K562 (cell line): ENCODE results near the gene BORA. TPM values are rescaled to one million over a fixed set of nuclear protein-coding genes. Genes with fewer than 3 reads are reported as not detected.

Experiments
- ATAC-seq: fragments of 200-7000 bp; cut with Tn5 transposase; 3 replicates; pipeline ENCODE4 v1.9.1; 2020; ENCODE audit warnings: moderate library complexity
- BruUV-seq: library from RNA; stranded (reverse); fragments of 400-500 nt; replicated peaks from 2 replicates; lab custom pipeline; 2021; lab: Mats Ljungman, UMichigan
- CTCF ChIA-PET: fragments of 300-600 bp; formaldehyde crosslinking; extraction: SDS; loops from one replicate; lab custom pipeline; 2021; ENCODE audit warnings: low intra/inter-chr PET ratio; lab: Yijun Ruan, JAX
- POLR2A ChIA-PET: fragments of 300-600, 350-650 bp; sonication (Branson Sonifier 250); formaldehyde crosslinking; extraction: SDS; loops from one replicate; lab custom pipeline; 2021; ENCODE audit warnings: antibody characterized with exemption, inconsistent platforms; lab: Yijun Ruan, JAX
- DNase-seq, 4 experiments: peaks; one replicate each; pipeline versions ENCODE4 v3.0.0 to v3.0.0-alpha.2; 2011 to 2018; ENCODE audit warnings: low spot score in 3 of 4, mixed read lengths in 3 of 4; ENCODE audit errors: extremely low read depth in 1 of 4
- FAIRE-seq: peaks from 2 replicates; lab custom pipeline; 2011; peaks lifted over from hg19 to GRCh38; lab: Jason Lieb, UNC
- H2AFZ ChIP-seq: 2 replicates; pipeline ENCODE4 v1.6.0; 2011; ENCODE audit warnings: low read depth, low read length, control low read depth, inconsistent platforms
- H3K27ac ChIP-seq: fragments of 200-600 bp; 3 replicates; pipeline ENCODE4 v1.8.0; 2011; ENCODE audit warnings: low read depth, mild to moderate bottlenecking, control low read depth, inconsistent platforms, low read length, moderate library complexity, mixed read lengths; ENCODE audit errors: extremely low read depth
- H3K27me3 ChIP-seq, 2 experiments: fragments of 300-600 bp in 1 of 2; 2 replicates in 1 of 2; 3 replicates in 1 of 2; pipeline versions ENCODE4 v1.6.0 to v1.8.0; 2011; ENCODE audit warnings: inconsistent platforms in 2 of 2, low read length in 2 of 2, mild to moderate bottlenecking in 1 of 2, mixed read lengths in 1 of 2, moderate library complexity in 1 of 2; ENCODE audit not compliant: control insufficient read depth in 2 of 2, insufficient read depth in 2 of 2
- H3K36me3 ChIP-seq: fragments of 300-600 bp; 3 replicates; pipeline ENCODE4 v1.8.0; 2011; ENCODE audit warnings: mild to moderate bottlenecking, low read length, inconsistent platforms; ENCODE audit not compliant: control insufficient read depth, insufficient read depth
- H3K4me1 ChIP-seq, 2 experiments: fragments of 200-600 bp in 1 of 2; replicated peaks in 1 of 2; 2 replicates in 1 of 2; 3 replicates in 1 of 2; pipeline versions ENCODE4 v1.5.1 to v1.8.0; 2011; ENCODE audit warnings: inconsistent platforms in 2 of 2, low read length in 2 of 2, mild to moderate bottlenecking in 1 of 2, mixed read lengths in 1 of 2, moderate library complexity in 1 of 2; ENCODE audit not compliant: control insufficient read depth in 2 of 2, insufficient read depth in 2 of 2
- H3K4me2 ChIP-seq: 2 replicates; pipeline ENCODE4 v1.6.1; 2011; ENCODE audit warnings: low read length, control low read depth, inconsistent platforms, mixed read lengths; ENCODE audit not compliant: insufficient read depth
- H3K4me3 ChIP-seq: fragments of 200-600 bp; sonication (generic), shearing (Covaris generic); 2 replicates; pipeline ENCODE4 v1.5.1; 2016; ENCODE audit warnings: control low read depth, inconsistent platforms
- H3K79me2 ChIP-seq: fragments of 200-600 bp; 3 replicates; pipeline ENCODE4 v1.8.0; 2011; ENCODE audit warnings: low read length, inconsistent platforms; ENCODE audit not compliant: control insufficient read depth, insufficient read depth
- H3K9ac ChIP-seq, 2 experiments: 2 replicates each; pipeline versions ENCODE4 v1.6.0 to v1.6.1; 2011; ENCODE audit warnings: low read depth in 2 of 2, low read length in 2 of 2, control low read depth in 1 of 2, inconsistent platforms in 1 of 2, mild to moderate bottlenecking in 1 of 2, mixed read lengths in 1 of 2; ENCODE audit not compliant: insufficient read depth in 1 of 2
- H3K9me1 ChIP-seq: one replicate; pipeline ENCODE4 v1.6.0; 2011; ENCODE audit warnings: inconsistent platforms, mild to moderate bottlenecking, low read length, moderate library complexity; ENCODE audit not compliant: control insufficient read depth, insufficient read depth
- H3K9me3 ChIP-seq: replicated peaks from 2 replicates; pipeline ENCODE4 v1.5.1; 2011; ENCODE audit warnings: low read depth, low read length, inconsistent platforms; ENCODE audit not compliant: control insufficient read depth, insufficient read depth
- H4K20me1 ChIP-seq: replicated peaks from 2 replicates; pipeline ENCODE4 v1.6.1; 2011; ENCODE audit warnings: low read length, inconsistent platforms, mixed read lengths; ENCODE audit not compliant: control insufficient read depth, insufficient read depth
- EHMT2 ChIP-seq: fragments of 450-650 bp; IDR thresholded peaks from 2 replicates; pipeline ENCODE4 v1.6.1; 2018; ENCODE audit warnings: antibody characterized with exemption
- TBP ChIP-seq: optimal IDR thresholded peaks from 2 replicates; pipeline ENCODE3; 2011; ENCODE audit warnings: low read depth, low read length, improper control_type of control experiment
- TEAD1 ChIP-seq, 2 experiments: fragments of 450-650 bp in 1 of 2; sonication (generic) in 1 of 2; formaldehyde crosslinking; IDR thresholded peaks; 2 replicates each; pipeline versions ENCODE4 v1.4.0 to v1.8.0; 2020 to 2022; ENCODE audit warnings: mild to moderate bottlenecking in 2 of 2, missing genetic modification reagents in 1 of 2
- ZNF41 ChIP-seq: fragments of 250-450 bp; sonication (Bioruptor Pico); conservative IDR thresholded peaks from 2 replicates; pipeline ENCODE4 v1.4.0; 2020; ENCODE audit warnings: mild to moderate bottlenecking
- WGBS: fragments of 100-300 bp; shearing (Covaris generic); methylation state at CpG from one replicate; pipeline ENCODE4 v1.1.6; 2016; ENCODE audit warnings: low coverage, mixed read lengths; ENCODE audit not compliant: insufficient coverage; ENCODE audit errors: missing lambda C conversion rate; 5-methylcytosine and 5-hydroxymethylcytosine counted together
- in situ Hi-C: fragments of 300-500 bp; cut with MboI; formaldehyde crosslinking; loops from 4 replicates; pipeline ENCODE4 v1.15.0; 2018; ENCODE audit warnings: inconsistent platforms, mixed read lengths
- intact Hi-C: fragments of 100-400 bp; cut with micrococcal nuclease; formaldehyde crosslinking; loops from 2 replicates; pipeline ENCODE4 v1.14.2; 2022
- polyA plus RNA-seq, 8 experiments: library from polyadenylated mRNA; depleted of rRNA in 4 of 8; stranded (reverse) in 5 of 8; unstranded in 3 of 8; fragments of >200 nt; fragmentation: Nextera tagmentation in 2 of 8; fragmentation: Illumina TruSeq in 1 of 8; extraction: Ambion mirVana in 2 of 8; extraction: Trizol in 1 of 8; gene quantifications; 2 replicates each; pipeline versions ENCODE4 v1.2.1 to v1.2.3, GENCODE V29; 2011 to 2014; ENCODE audit warnings: inconsistent platforms in 1 of 8, missing spikeins in 1 of 8
- total RNA-seq, 7 experiments: library from RNA; depleted of rRNA in 6 of 7; stranded (reverse); fragments of >200 nt in 6 of 7; fragmentation: Illumina TruSeq in 2 of 7; extraction: Trizol in 2 of 7; gene quantifications; 2 replicates each; pipeline versions ENCODE4 v1.2.1 to v1.2.3, GENCODE V29; 2011 to 2021; ENCODE audit warnings: low replicate concordance in 1 of 7

Gene BORA
- total and polyA plus RNA-seq, 9 of the 15 experiments (the other 6 are each of a cell fraction or from before 2014, with no cell fraction given): 12.4 to 21.5 (median 18.2) TPM

- no peak for TF ChIP-seq TEAD1 (CRISPR knock-in tag; IDR thresholded peaks at IDR 0.05)
- no peak for TF ChIP-seq ZNF41
- no peak for TF ChIP-seq EHMT2
- Histone ChIP-seq H3K9me1 (no peaks in the 10 kb centered on the region), H3K36me3 (peaks cover 87% of the 10 kb centered on the region), H3K9ac (no peak overlapping the region), H4K20me1 (no peaks in the 10 kb centered on the region), H3K9me3 (no peaks in the 10 kb centered on the region), H3K79me2 (peaks cover 4% of the 10 kb centered on the region; the same call in 1 of the 3 replicates), H3K4me3 (no peak overlapping the region), H2AFZ (no peak overlapping the region), H3K4me1 (no peaks in the 10 kb centered on the region), H3K27ac (no peak overlapping the region), H3K27me3 (no peaks in the 10 kb centered on the region), H3K4me2 (no peak overlapping the region)
- ATAC-seq (no peak), FAIRE-seq (no peak), DNase-seq (no peak)
- POLR2A ChIA-PET: interaction anchor here (1.6 kb wide), 1 partner anchor 15 kb away, joined by 6 read pairs; no protein-coding TSS in a partner anchor
- intact Hi-C loops (no loop called here), in situ Hi-C loops (no loop called here)
- CTCF ChIA-PET: no interaction called here
- BruUV-seq: no TSS peak
Measured at GRCh38 chr13:72751220-72751619, 23.5 kb downstream of the BORA start.

GRCh38 chr13:72754111-72754510 is 26.4 kb downstream of the BORA start:
- no peak for ATAC-seq
- H2AFZ ChIP-seq: no peak overlapping the region
- H3K27ac ChIP-seq: no peak overlapping the region
- peaks cover 82% of the 10 kb centered on the region for H3K36me3 ChIP-seq
- intact Hi-C loops (no loop called here), in situ Hi-C loops (no loop called here)
- DNase-seq: no peak
- H3K9me3 ChIP-seq: no peaks in the 10 kb centered on the region
- no TSS peak for BruUV-seq
- ChIA-PET CTCF (no interaction called here), POLR2A (no interaction called here)
- no peaks in the 10 kb centered on the region for H3K9me1 ChIP-seq
- no peaks in the 10 kb centered on the region for H4K20me1 ChIP-seq
- no peak overlapping the region for H3K4me2 ChIP-seq
- 83% methylated on average over 1 of the region's 6 CpGs for WGBS
- H3K4me3 ChIP-seq: no peak overlapping the region
- H3K4me1 ChIP-seq: no peaks in the 10 kb centered on the region
- TF ChIP-seq TBP: no peak
- FAIRE-seq: no peak
- no peak overlapping the region for H3K9ac ChIP-seq
- peaks cover 4% of the 10 kb centered on the region; the same call in 1 of the 3 replicates for H3K79me2 ChIP-seq
- no peaks in the 10 kb centered on the region for H3K27me3 ChIP-seq
